A549 (cell line): ENCODE results near the gene UNC5B. TPM values are rescaled to one million over a fixed set of nuclear protein-coding genes. Genes with fewer than 3 reads are reported as not detected.

ENCODE experiments used
- ATAC-seq, 2 experiments: fragments of 200-7000 bp in 1 of 2; fragments of >200 bp in 1 of 2; cut with Nextera tagmentation in 1 of 2; cut with Tn5 transposase in 1 of 2; 3 replicates each; pipeline versions ENCODE4 v1.8.0 to v1.9.1; 2018 to 2020; ENCODE audit warnings: mild to moderate bottlenecking in 1 of 2, moderate library complexity in 1 of 2
- CTCF ChIA-PET: fragments of 300-600 bp; sonication (Branson Sonifier 250); formaldehyde crosslinking; extraction: SDS; loops from one replicate; lab custom pipeline; 2021; ENCODE audit warnings: antibody characterized with exemption, inconsistent platforms; lab: Yijun Ruan, JAX
- POLR2A ChIA-PET: fragments of 350-600 bp; formaldehyde crosslinking; extraction: SDS; loops from one replicate; lab custom pipeline; 2021; ENCODE audit warnings: antibody characterized with exemption, inconsistent platforms; lab: Yijun Ruan, JAX
- DNase-seq, 2 experiments: peaks; one replicate each; pipeline versions ENCODE4 v3.0.0 to v3.0.0-alpha.2; 2011 to 2016; ENCODE audit warnings: low read depth in 1 of 2, low spot score in 1 of 2
- FAIRE-seq: peaks from 2 replicates; lab custom pipeline; 2011; peaks lifted over from hg19 to GRCh38; lab: Jason Lieb, UNC
- H3K27ac ChIP-seq, 2 experiments: fragments of >200 bp; sonication (Bioruptor Twin); formaldehyde crosslinking; 3 replicates each; pipeline ENCODE4 v1.5.1; 2016 to 2017
- H3K4me1 ChIP-seq: fragments of >200 bp; sonication (Bioruptor Twin); formaldehyde crosslinking; 3 replicates; pipeline ENCODE4 v1.6.1; 2016
- H3K4me2 ChIP-seq: fragments of >200 bp; sonication (Bioruptor Twin); formaldehyde crosslinking; 3 replicates; pipeline ENCODE4 v1.6.1; 2016
- H3K4me3 ChIP-seq: fragments of >200 bp; sonication (Bioruptor Twin); formaldehyde crosslinking; 3 replicates; pipeline ENCODE4 v1.5.1; 2016
- H3K9me3 ChIP-seq: fragments of >200 bp; sonication (Bioruptor Twin); formaldehyde crosslinking; 3 replicates; pipeline ENCODE4 v1.6.1; 2016
- CBX2 ChIP-seq: fragments of 200-600 bp; sonication (generic); IDR thresholded peaks from 2 replicates; pipeline ENCODE4 v1.6.1; 2016; ENCODE audit warnings: low read depth, mild to moderate bottlenecking, borderline replicate concordance
- CBX8 ChIP-seq: fragments of 200-600 bp; sonication (generic); IDR thresholded peaks from 2 replicates; pipeline ENCODE4 v1.6.1; 2016
- CTCF ChIP-seq: fragments of >200 bp; sonication (Bioruptor Twin); formaldehyde crosslinking; IDR thresholded peaks from 3 replicates; pipeline ENCODE4 v1.5.1; 2016
- E2F6 ChIP-seq: IDR thresholded peaks from 2 replicates; pipeline ENCODE4 v1.6.1; 2012; ENCODE audit warnings: low read depth, borderline replicate concordance
- EHF ChIP-seq: fragments of 250-450 bp; sonication (Bioruptor Pico); IDR thresholded peaks from 2 replicates; pipeline ENCODE4 v1.5.0; 2020; ENCODE audit warnings: mild to moderate bottlenecking
- GATA3 ChIP-seq: IDR thresholded peaks from 2 replicates; pipeline ENCODE4 v1.6.1; 2012; ENCODE audit warnings: borderline replicate concordance
- HEYL ChIP-seq: fragments of 250-450 bp; sonication (Bioruptor Pico); IDR thresholded peaks from 2 replicates; pipeline ENCODE4 v1.8.0; 2021; ENCODE audit warnings: mild to moderate bottlenecking, moderate library complexity
- HMGXB4 ChIP-seq: fragments of 250-450 bp; sonication (Bioruptor Pico); IDR thresholded peaks from 2 replicates; pipeline ENCODE4 v1.5.0; 2021; ENCODE audit warnings: mild to moderate bottlenecking, moderate library complexity, borderline replicate concordance
- HOXB13 ChIP-seq: fragments of 250-450 bp; sonication (Bioruptor Pico); IDR thresholded peaks from 2 replicates; pipeline ENCODE4 v1.5.0; 2020; ENCODE audit warnings: low read depth, mild to moderate bottlenecking, moderate library complexity
- JUN ChIP-seq, 2 experiments: fragments of >200 bp; sonication (Bioruptor Twin); formaldehyde crosslinking; IDR thresholded peaks; 2 replicates in 1 of 2; 3 replicates in 1 of 2; pipeline ENCODE4 v1.6.1; 2016 to 2017
- MYC ChIP-seq: IDR thresholded peaks from 2 replicates; pipeline ENCODE4 v1.6.1; 2012; ENCODE audit warnings: mild to moderate bottlenecking, inconsistent platforms, low read length, improper control_type of control experiment, borderline replicate concordance
- NPAS2 ChIP-seq: fragments of 250-450 bp; sonication (Bioruptor Pico); IDR thresholded peaks from 2 replicates; pipeline ENCODE4 v1.8.0; 2022; ENCODE audit warnings: mild to moderate bottlenecking, moderate library complexity, borderline replicate concordance
- NR3C1 ChIP-seq: fragments of >200 bp; sonication (Bioruptor Twin); formaldehyde crosslinking; IDR thresholded peaks from 3 replicates; pipeline ENCODE4 v1.6.1; 2017
- POLR2AphosphoS2 ChIP-seq: conservative IDR thresholded peaks from 2 replicates; pipeline ENCODE4 v1.6.1; 2012; ENCODE audit warnings: low read length, improper control_type of control experiment, inconsistent platforms
- RFX5 ChIP-seq: fragments of 450-650 bp; IDR thresholded peaks from 2 replicates; pipeline ENCODE4 v1.7.1; 2014; ENCODE audit warnings: antibody characterized with exemption, mild to moderate bottlenecking, moderate library complexity
- TP53 ChIP-seq: fragments of 250-450 bp; sonication (Bioruptor Pico); IDR thresholded peaks from 2 replicates; pipeline ENCODE4 v1.5.0; 2021; ENCODE audit warnings: mild to moderate bottlenecking, moderate library complexity
- WGBS: methylation state at CpG from one replicate; pipeline ENCODE4 v1.1.6; 2017; ENCODE audit errors: missing lambda C conversion rate; 5-methylcytosine and 5-hydroxymethylcytosine counted together
- polyA plus RNA-seq, 4 experiments: library from polyadenylated mRNA; depleted of rRNA in 3 of 4; stranded (reverse); fragments of >200 nt; fragmentation: RNase III in 1 of 4; extraction: RNeasy Plus Mini Kit Qiagen cat#74134 plus additional on column Dnase treatment in 1 of 4; gene quantifications; 2 replicates in 3 of 4; 3 replicates in 1 of 4; pipeline ENCODE4 v1.2.3, GENCODE V29; 2011 to 2017

The UNC5B gene
- polyA plus RNA-seq, 2 of the 4 experiments (the other 2 are of a cell fraction): 0.14 to 1.0 TPM

DNA sequence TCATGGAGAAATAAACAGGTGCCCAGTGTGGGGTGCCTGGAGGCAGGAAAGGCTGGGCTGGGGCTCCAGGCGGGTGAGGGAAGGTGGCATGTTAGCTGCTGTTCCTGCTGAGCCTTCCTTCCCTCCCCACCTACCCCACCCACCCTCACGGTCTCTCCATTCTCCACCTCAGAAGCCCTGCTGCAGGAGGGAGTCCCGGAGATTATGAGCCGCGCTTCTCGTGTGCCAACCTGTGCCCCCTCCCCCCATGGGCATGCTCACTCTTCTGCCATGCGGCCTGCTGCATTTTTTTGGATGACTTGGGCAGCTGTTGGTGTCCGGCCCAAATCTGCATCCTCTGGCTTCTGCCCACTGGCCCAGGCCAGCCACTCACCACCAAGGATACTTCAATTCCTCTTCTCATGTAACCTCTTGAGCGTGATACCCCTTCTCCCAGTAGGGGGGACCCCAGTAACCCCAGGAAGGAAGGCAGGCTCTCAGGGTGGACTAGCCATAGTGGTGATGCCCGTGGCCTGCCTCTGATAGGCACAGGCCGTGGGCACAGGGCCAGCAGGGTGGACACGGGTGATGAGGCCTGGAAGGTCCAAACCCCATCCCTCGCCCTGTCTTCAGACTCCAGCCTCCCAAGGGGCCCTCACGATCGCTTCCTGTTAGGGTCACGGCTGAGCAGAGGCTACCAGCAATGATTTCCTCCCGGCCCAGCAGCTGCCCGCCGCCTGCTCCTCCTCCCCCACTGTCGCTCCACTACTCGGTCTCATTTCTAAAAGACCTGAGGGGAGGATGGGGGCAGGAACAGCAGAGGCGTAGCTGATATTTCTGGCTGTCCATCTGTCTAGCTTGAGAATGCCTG is 27.8 kb downstream of the UNC5B start:
- ChIA-PET POLR2A (no interaction called here), CTCF (interaction anchor here (0.6 to 2.6 kb wide), 6 partner anchors 8 to 656 kb away, joined by 3 to 6 read pairs (median 4); no protein-coding TSS in a partner anchor)
- ATAC-seq (no peak), DNase-seq (no peak), FAIRE-seq (no peak)
- H3K27ac ChIP-seq: no peak overlapping the region
- TF ChIP-seq RFX5 (no peak), CBX2 (no peak), NPAS2 (CRISPR knock-in tag) (no peak), CBX8 (no peak), EHF (CRISPR knock-in tag) (no peak)
- no peaks in the 10 kb centered on the region for H3K9me3 ChIP-seq
- no peak overlapping the region for H3K4me2 ChIP-seq
- no peaks in the 10 kb centered on the region; the same call in 2 of the 3 replicates for H3K4me1 ChIP-seq
- WGBS: 80% methylated on average over 20 of the region's 22 CpGs
- no peak overlapping the region for H3K4me3 ChIP-seq

DNA sequence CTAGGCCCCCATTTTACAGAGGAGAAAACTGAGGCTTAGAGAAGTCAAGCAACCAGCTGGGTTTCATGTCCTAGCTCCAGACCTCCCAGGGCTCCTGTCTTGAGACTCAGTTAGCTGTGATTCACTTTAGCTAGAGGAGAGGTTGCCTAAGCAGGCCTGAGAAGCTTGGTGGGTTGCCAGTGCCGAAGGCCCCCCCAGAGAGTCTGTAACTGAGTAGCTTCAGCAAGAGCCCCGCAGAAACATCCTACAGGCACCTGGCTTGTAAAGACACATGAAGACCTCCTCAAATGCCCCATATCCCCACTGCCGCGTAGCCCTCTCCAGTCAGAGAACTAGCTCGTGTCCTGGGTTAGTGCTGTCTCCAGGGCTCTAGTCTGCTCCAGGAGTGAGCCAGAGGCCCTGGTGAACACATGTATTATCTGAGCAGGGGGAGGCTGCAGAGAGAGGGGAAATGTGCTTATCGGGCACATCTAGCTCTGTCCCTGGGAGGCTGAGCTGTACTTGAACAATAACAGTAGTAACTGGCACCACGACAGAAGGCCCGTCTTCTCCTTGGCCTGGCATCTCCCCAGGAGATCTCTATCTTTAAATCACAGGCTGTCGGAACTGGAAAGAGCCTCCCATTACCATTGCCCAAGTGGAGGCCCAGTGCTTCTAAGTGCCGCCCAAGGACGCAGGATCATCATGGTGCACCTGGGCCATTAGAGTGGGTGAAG is 28.9 kb downstream of the UNC5B start:
- Histone ChIP-seq H3K4me3 (no peak overlapping the region), H3K4me2 (no peak overlapping the region), H3K27ac (no peak overlapping the region), H3K4me1 (no peaks in the 10 kb centered on the region; the same call in 2 of the 3 replicates), H3K9me3 (no peaks in the 10 kb centered on the region)
- ATAC-seq (no peak), DNase-seq (no peak), FAIRE-seq (no peak)
- TF ChIP-seq HOXB13 (no peak), CTCF (no peak), POLR2AphosphoS2 (no peak), E2F6 (no peak), GATA3 (no peak), HMGXB4 (CRISPR knock-in tag) (no peak), HEYL (CRISPR knock-in tag) (no peak), MYC (no peak), TP53 (CRISPR knock-in tag) (no peak), JUN (IDR thresholded peaks at IDR 0.05) (no peak), NR3C1 (no peak)
- POLR2A ChIA-PET: no interaction called here
- CTCF ChIA-PET: interaction anchor here (0.9 to 2.6 kb wide), 6 partner anchors 9 to 338 kb away, joined by 3 to 6 read pairs (median 4); no protein-coding TSS in a partner anchor
- 67% methylated on average over 8 of the region's 11 CpGs for WGBS
